Mesothelial cell of epicardium (in vitro differentiated cells): ENCODE data around the gene MYCBPAP. TPM values are rescaled to one million over a fixed set of nuclear protein-coding genes. Genes with fewer than 3 reads are reported as not detected.

ENCODE experiments used
- DNase-seq, 2 experiments: peaks; one replicate each; pipeline ENCODE4 v3.0.0; 2021; ENCODE audit warnings: low spot score in 2 of 2; ENCODE audit not compliant: unreplicated experiment in 2 of 2
- H3K27ac Mint-ChIP-seq: 2 replicates; pipeline ENCODE4 v1.8.0; 2021; ENCODE audit warnings: mixed read lengths
- H3K27me3 Mint-ChIP-seq: 2 replicates; pipeline ENCODE4 v1.8.0; 2021; ENCODE audit warnings: low read depth, mixed read lengths
- H3K36me3 Mint-ChIP-seq: 2 replicates; pipeline ENCODE4 v1.8.0; 2021; ENCODE audit warnings: mixed read lengths
- H3K4me1 Mint-ChIP-seq: 2 replicates; pipeline ENCODE4 v1.8.0; 2021; ENCODE audit warnings: mixed read lengths
- H3K4me3 Mint-ChIP-seq: 2 replicates; pipeline ENCODE4 v1.8.0; 2021; ENCODE audit warnings: mild to moderate bottlenecking, moderate library complexity, mixed read lengths
- H3K9me3 Mint-ChIP-seq: 2 replicates; pipeline ENCODE4 v1.8.0; 2021; ENCODE audit warnings: mixed read lengths
- total RNA-seq: library from RNA; stranded (reverse); gene quantifications from 3 replicates; pipeline ENCODE4 v1.2.1, GENCODE V29; 2021
- TF ChIP-seq, protein P1 (sequence below): fragments of 200-600 bp; sonication (generic); IDR thresholded peaks from one replicate; pipeline ENCODE4 v1.5.0; 2021; ENCODE audit warnings: antibody characterized with exemption; ENCODE audit not compliant: unreplicated experiment

MYCBPAP gene
- total RNA-seq, 1 donor from 2014 or later, result 5.1 TPM

DNA sequence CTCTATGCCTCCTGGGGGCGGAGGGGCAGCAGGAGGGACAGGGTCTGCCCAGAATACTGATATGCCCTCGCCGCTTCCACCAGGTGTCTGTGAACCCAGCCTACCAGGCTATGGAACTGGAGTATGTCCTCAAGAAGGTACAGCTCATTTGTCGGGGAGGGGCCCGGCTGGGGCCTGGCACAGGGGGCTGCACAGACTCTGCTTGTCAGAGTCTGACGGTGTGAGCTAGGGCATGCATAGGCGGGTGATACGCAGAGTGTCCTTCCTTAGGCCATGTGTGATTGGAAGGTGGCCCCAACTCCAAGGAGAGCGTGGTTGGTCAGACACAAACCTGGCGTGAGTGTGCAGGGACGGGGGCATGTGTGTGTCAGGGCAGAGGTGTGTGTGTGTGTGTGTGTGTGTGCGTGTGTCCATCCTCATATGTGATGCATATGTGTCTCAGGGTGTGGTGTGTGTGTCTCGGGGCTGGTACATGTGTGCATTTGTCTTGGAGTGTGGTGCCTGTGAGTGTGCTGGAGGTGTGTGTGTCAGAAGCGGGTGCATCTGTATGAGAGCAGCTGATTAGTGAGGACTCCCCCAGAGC is 46.6 kb upstream of the MYCBPAP start:
- Mint-ChIP-seq H3K4me3 (no peak overlapping the region), H3K36me3 (peaks cover 14% of the 10 kb centered on the region), H3K27me3 (no peaks in the 10 kb centered on the region), H3K4me1 (peaks cover 6% of the 10 kb centered on the region), H3K9me3 (no peaks in the 10 kb centered on the region), H3K27ac (no peak overlapping the region)
- no peak for DNase-seq
- TF ChIP-seq, protein P1, sequence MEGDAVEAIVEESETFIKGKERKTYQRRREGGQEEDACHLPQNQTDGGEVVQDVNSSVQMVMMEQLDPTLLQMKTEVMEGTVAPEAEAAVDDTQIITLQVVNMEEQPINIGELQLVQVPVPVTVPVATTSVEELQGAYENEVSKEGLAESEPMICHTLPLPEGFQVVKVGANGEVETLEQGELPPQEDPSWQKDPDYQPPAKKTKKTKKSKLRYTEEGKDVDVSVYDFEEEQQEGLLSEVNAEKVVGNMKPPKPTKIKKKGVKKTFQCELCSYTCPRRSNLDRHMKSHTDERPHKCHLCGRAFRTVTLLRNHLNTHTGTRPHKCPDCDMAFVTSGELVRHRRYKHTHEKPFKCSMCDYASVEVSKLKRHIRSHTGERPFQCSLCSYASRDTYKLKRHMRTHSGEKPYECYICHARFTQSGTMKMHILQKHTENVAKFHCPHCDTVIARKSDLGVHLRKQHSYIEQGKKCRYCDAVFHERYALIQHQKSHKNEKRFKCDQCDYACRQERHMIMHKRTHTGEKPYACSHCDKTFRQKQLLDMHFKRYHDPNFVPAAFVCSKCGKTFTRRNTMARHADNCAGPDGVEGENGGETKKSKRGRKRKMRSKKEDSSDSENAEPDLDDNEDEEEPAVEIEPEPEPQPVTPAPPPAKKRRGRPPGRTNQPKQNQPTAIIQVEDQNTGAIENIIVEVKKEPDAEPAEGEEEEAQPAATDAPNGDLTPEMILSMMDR, result no peak

DNA sequence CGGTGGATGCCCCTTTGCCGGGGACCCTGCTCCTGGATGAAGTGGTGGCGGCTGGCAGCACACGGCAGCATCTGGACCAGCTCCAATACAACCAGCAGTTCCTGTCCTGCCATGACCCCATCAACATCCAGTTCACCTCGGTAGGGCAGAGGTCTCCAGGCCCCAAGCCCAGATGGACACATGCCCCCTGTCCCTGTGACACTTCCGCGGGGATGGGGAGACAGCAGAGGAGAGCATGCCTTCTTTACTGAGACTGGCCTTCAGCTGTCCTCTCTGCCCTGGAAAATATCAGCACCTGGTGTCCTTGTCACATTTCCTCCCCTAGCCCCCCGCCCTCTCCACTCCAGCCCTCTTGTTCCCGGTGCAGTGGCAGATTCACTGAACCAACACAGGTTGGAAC is 45.8 kb upstream of the MYCBPAP start:
- Mint-ChIP-seq H3K36me3 (peaks cover 14% of the 10 kb centered on the region), H3K4me3 (no peak overlapping the region), H3K27me3 (peaks cover 7% of the 10 kb centered on the region), H3K27ac (no peak overlapping the region), H3K9me3 (no peaks in the 10 kb centered on the region), H3K4me1 (peaks cover 6% of the 10 kb centered on the region)
- DNase-seq, result no peak
- TF ChIP-seq, protein P1, result no peak

DNA sequence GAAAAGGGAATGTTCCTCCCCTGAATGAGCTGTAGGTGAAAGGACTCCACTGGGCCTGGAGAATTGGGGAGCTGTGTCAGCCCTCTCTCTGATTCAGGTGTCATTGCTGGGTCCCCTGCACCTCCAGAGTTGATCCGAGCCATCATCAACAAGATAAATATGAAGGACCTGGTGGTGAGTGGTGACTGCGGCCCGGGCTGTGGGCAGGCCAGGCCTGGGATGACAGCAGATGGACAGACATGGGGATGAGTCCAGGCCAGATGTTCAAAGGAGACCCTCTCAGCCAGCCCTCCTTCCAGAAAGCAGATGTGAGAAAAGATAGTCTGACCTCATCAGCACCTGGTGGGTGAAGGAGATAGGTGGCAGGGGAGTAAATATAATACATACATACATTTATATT is 44.1 kb upstream of the MYCBPAP start:
- H3K27me3 Mint-ChIP-seq, result peaks cover 20% of the 10 kb centered on the region
- DNase-seq, result no peak
- H3K4me3 Mint-ChIP-seq, result no peak overlapping the region
- TF ChIP-seq, protein P1, result no peak
- H3K9me3 Mint-ChIP-seq, result no peaks in the 10 kb centered on the region
- H3K36me3 Mint-ChIP-seq, result peaks cover 14% of the 10 kb centered on the region
- H3K27ac Mint-ChIP-seq, result no peak overlapping the region
- no peaks in the 10 kb centered on the region for H3K4me1 Mint-ChIP-seq

DNA sequence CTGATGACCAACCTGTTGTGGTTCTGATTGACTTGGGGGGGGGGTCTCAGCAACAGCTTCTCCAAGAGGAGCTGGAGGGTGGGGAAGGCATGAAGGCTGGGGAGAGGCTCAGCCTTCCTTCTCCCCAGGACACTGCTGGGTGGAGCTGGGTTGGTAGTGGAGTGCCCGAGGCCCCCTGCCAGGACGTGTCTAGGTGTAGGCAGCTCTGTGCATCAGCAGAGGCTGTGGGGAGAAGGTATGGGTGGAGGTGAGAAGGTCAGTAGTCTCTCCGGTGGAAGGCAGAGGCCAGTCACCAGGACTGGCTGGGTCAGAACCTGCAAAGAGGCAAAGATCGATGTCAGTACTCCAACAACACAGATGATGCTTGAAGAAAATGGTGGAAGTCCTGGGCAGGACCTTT is 43.5 kb upstream of the MYCBPAP start:
- H3K9me3 Mint-ChIP-seq, result no peaks in the 10 kb centered on the region
- peaks cover 14% of the 10 kb centered on the region for H3K36me3 Mint-ChIP-seq
- H3K4me3 Mint-ChIP-seq, result no peak overlapping the region
- H3K27me3 Mint-ChIP-seq, result peaks cover 20% of the 10 kb centered on the region
- no peak overlapping the region for H3K27ac Mint-ChIP-seq
- TF ChIP-seq, protein P1, result no peak
- no peak for DNase-seq
- H3K4me1 Mint-ChIP-seq, result no peaks in the 10 kb centered on the region

DNA sequence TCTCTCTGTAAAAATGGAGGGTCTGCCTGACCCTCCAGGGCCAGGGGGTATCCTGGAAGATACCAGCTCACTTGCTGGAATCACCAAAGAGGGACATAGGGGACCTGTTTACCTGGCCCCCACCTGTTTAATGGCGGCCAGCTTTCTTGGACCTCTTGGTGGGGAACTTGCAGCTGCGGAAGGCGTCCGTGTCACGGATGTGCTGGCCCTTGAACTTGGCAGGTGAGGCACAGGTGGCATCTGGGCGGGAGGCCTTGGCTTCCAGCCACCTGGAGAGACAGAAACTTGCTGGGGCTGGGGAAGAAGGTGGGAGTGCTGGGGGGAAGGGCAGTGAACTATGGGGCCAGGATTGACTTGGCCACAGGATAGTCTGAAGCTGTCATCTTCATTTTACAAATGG is 43.1 kb upstream of the MYCBPAP start:
- no peaks in the 10 kb centered on the region for H3K4me1 Mint-ChIP-seq
- no peak for DNase-seq
- no peak overlapping the region for H3K27ac Mint-ChIP-seq
- peaks cover 14% of the 10 kb centered on the region for H3K36me3 Mint-ChIP-seq
- no peak overlapping the region for H3K4me3 Mint-ChIP-seq
- TF ChIP-seq, protein P1, result no peak
- H3K27me3 Mint-ChIP-seq, result peaks cover 20% of the 10 kb centered on the region
- no peaks in the 10 kb centered on the region for H3K9me3 Mint-ChIP-seq

DNA sequence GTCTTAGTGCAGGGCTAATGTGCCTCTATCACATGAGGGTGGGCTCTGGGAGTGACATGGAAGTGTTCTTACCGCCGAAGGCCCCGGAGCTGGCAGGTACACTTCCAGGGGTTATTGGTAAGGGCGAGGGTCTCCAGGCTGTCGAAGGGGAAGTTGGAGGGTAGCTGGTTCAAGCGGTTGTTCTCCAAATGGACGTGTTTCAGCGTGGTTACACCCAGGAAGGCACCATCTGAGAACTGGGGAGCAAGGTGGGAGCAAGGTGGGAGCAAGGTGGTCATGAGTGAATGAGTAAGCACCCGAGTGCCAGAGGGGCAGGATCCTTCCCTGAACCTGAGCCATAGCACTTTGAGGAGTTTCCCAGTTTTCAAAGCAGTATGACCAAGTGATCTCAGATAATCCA is 42.6 kb upstream of the MYCBPAP start:
- no peak overlapping the region for H3K4me3 Mint-ChIP-seq
- no peak for DNase-seq
- TF ChIP-seq, protein P1, result no peak
- H3K27ac Mint-ChIP-seq, result no peak overlapping the region
- peaks cover 20% of the 10 kb centered on the region for H3K27me3 Mint-ChIP-seq
- H3K9me3 Mint-ChIP-seq, result no peaks in the 10 kb centered on the region
- no peaks in the 10 kb centered on the region for H3K4me1 Mint-ChIP-seq
- peaks cover 14% of the 10 kb centered on the region for H3K36me3 Mint-ChIP-seq
